NCI-H1694 (cell line): ENCODE data around the gene KATNB1.
A peak's percentile ranks its signal among the peaks of the same experiment; 100 is the strongest.
"Not testable (repeated sequence)": the region's sequence is repeated elsewhere in the genome, so short reads cannot be mapped to it uniquely, and the experiment has no call there.

Source experiments
- DNase-seq: peaks from one replicate; lab custom pipeline; 2025; lab: John Stamatoyannopoulos, UW

The KATNB1 gene

GRCh38 chr16:57725976-57726375 is 9.6 kb upstream of the KATNB1 start:
- DNase-seq = no peak

- DNase-seq = no peak
Measured at GRCh38 chr16:57726433-57726947, 9.1 kb upstream of the KATNB1 start.

- no peak for DNase-seq
Measured at GRCh38 chr16:57727610-57728009, 8.0 kb upstream of the KATNB1 start.

- no peak for DNase-seq
Measured at GRCh38 chr16:57728336-57729181, 7.0 kb upstream of the KATNB1 start.

GRCh38 chr16:57729182-57729484 is 6.4 kb upstream of the KATNB1 start:
- DNase-seq = no peak

GRCh38 chr16:57729852-57730251 is 5.7 kb upstream of the KATNB1 start:
- not testable (repeated sequence) for DNase-seq

GRCh38 chr16:57730771-57731730 is 4.5 kb upstream of the KATNB1 start:
- no peak for DNase-seq

GRCh38 chr16:57732037-57732436 is 3.5 kb upstream of the KATNB1 start:
- DNase-seq = no peak

- no peak for DNase-seq
Measured at GRCh38 chr16:57732714-57733113, 2.9 kb upstream of the KATNB1 start.

- DNase-seq = no peak
Measured at GRCh38 chr16:57734308-57734924, 1.2 kb upstream of the KATNB1 start.

GRCh38 chr16:57734925-57735754 is 430 bp upstream of the KATNB1 start:
- DNase-seq = peak; percentile 99

GRCh38 chr16:57736419-57737351 is 1.1 kb downstream of the KATNB1 start:
- DNase-seq = peak; percentile 40

GRCh38 chr16:57738844-57739243 is 3.3 kb downstream of the KATNB1 start:
- DNase-seq = no peak

GRCh38 chr16:57739756-57740422 is 4.3 kb downstream of the KATNB1 start:
- no peak for DNase-seq

- DNase-seq = no peak
Measured at GRCh38 chr16:57740423-57741071, 5.0 kb downstream of the KATNB1 start.

GRCh38 chr16:57741660-57742191 is 6.2 kb downstream of the KATNB1 start:
- DNase-seq = no peak

GRCh38 chr16:57742543-57742942 is 7.0 kb downstream of the KATNB1 start:
- DNase-seq = no peak

GRCh38 chr16:57743458-57743857 is 7.9 kb downstream of the KATNB1 start:
- no peak for DNase-seq
